SK-N-SH treated with all-trans-retinoic acid at 6 μM for 48 hours (cell line): ENCODE data around the gene CCDC159.
A peak's percentile ranks its signal among the peaks of the same experiment; 100 is the strongest.

ENCODE experiments used
- ARNTL ChIP-seq: fragments of 450-650 bp; formaldehyde crosslinking; IDR thresholded peaks from 2 replicates; pipeline ENCODE4 v1.5.0; 2020; ENCODE audit warnings: low read depth, mild to moderate bottlenecking, moderate library complexity, borderline replicate concordance
- CSDC2 ChIP-seq: fragments of 250-450 bp; sonication (Bioruptor Pico); IDR thresholded peaks from 2 replicates; pipeline ENCODE4 v1.5.0; 2020; ENCODE audit warnings: mild to moderate bottlenecking, moderate library complexity
- ISL1 ChIP-seq: fragments of 250-450 bp; sonication (Bioruptor Pico); IDR thresholded peaks from 2 replicates; pipeline ENCODE4 v2.1.2; 2022; ENCODE audit warnings: mild to moderate bottlenecking, moderate library complexity
- OSR1 ChIP-seq: fragments of 250-450 bp; sonication (Bioruptor Pico); IDR thresholded peaks from 2 replicates; pipeline ENCODE4 v1.8.0; 2022; ENCODE audit warnings: moderate library complexity, mild to moderate bottlenecking, inconsistent platforms
- PATZ1 ChIP-seq: fragments of 250-450 bp; sonication (Bioruptor Pico); IDR thresholded peaks from 2 replicates; pipeline ENCODE4 v1.8.0; 2020; ENCODE audit warnings: mild to moderate bottlenecking, moderate library complexity, borderline replicate concordance
- RARB ChIP-seq: fragments of 250-450 bp; sonication (Bioruptor Pico); IDR thresholded peaks from 2 replicates; pipeline ENCODE4 v1.8.0; 2021; ENCODE audit warnings: mild to moderate bottlenecking, moderate library complexity
- SNAI2 ChIP-seq: fragments of 250-450 bp; sonication (Bioruptor Pico); IDR thresholded peaks from 2 replicates; pipeline ENCODE4 v1.5.0; 2020; ENCODE audit warnings: mild to moderate bottlenecking, moderate library complexity
- ZC3H10 ChIP-seq: fragments of 250-450 bp; sonication (Bioruptor Pico); IDR thresholded peaks from 2 replicates; pipeline ENCODE4 v1.5.1; 2021; ENCODE audit warnings: mild to moderate bottlenecking, moderate library complexity
- ZNF70 ChIP-seq: fragments of 450-650 bp; formaldehyde crosslinking; IDR thresholded peaks from 2 replicates; pipeline ENCODE4 v1.5.0; 2020; ENCODE audit warnings: mild to moderate bottlenecking, moderate library complexity
- TF ChIP-seq, protein P1 (sequence below): fragments of 250-450 bp; sonication (Bioruptor Pico); IDR thresholded peaks from 2 replicates; pipeline ENCODE4 v1.8.0; 2021; ENCODE audit warnings: low read depth, mild to moderate bottlenecking, moderate library complexity, borderline replicate concordance

DNA sequence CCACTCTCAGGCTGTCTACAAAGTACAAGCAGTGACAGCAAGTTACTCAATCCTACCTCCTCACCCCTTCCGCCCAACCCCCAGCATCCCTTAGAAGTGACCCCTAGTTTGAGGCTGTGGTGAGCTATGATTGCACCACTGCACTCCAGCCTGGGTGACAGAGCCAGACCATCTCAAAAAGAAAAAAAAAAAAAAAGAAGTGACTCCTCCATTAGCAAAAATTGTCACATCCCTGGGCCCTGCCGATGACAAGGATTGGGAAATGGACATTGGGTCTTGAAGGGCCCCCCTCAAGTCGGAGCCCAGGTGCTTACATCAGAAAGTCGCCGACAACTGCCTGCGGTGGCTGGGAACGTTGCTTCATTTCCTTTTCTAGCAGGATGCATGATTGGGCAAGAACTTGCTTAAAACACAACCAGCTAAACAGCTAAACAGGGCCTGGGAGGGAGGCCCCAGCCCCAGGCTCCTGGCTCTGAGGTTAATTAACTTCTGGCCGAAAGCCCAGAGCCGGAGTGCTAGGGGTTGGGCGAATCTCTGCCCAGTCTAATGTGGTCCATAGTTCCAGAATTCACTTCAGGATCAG, 22.1 kb upstream of the CCDC159 start:
- TF ChIP-seq ISL1 (CRISPR knock-in tag) (peak; percentile 58; the same call in 1 of the 2 replicates), ZC3H10 (CRISPR knock-in tag) (no peak), CSDC2 (CRISPR knock-in tag) (no peak), ARNTL (no peak), OSR1 (no peak), RARB (CRISPR knock-in tag) (no peak), ZNF70 (no peak), SNAI2 (no peak), PATZ1 (no peak)
- TF ChIP-seq, protein P1, sequence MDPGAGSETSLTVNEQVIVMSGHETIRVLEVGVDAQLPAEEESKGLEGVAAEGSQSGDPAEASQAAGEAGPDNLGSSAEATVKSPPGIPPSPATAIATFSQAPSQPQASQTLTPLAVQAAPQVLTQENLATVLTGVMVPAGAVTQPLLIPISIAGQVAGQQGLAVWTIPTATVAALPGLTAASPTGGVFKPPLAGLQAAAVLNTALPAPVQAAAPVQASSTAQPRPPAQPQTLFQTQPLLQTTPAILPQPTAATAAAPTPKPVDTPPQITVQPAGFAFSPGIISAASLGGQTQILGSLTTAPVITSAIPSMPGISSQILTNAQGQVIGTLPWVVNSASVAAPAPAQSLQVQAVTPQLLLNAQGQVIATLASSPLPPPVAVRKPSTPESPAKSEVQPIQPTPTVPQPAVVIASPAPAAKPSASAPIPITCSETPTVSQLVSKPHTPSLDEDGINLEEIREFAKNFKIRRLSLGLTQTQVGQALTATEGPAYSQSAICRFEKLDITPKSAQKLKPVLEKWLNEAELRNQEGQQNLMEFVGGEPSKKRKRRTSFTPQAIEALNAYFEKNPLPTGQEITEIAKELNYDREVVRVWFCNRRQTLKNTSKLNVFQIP (CRISPR knock-in tag): no peak
